Measurements from ENCODE around the gene PIP5K1C.

- TF ChIP-seq EZH2 (IDR thresholded peaks at IDR 0.05) (no peak), POLR2AphosphoS5 (IDR thresholded peaks at IDR 0.05; ENCODE audit: borderline replicate concordance, low read depth, low read length) (no peak), FOXP2 (optimal IDR thresholded peaks at IDR 0.05; ENCODE audit: control extremely low read depth, extremely low read length, insufficient read depth) (no peak)
Observed at GRCh38 chr19:3644351-3645066, 55.8 kb downstream of the PIP5K1C start.
